Activated CD8-positive, alpha-beta memory T cell treated with anti-CD3 and anti-CD28 coated beads for 4 hours (primary cell): Measurements from ENCODE around the gene CFAP77.

ENCODE experiments used
- DNase-seq, 2 donors: peaks; one replicate each; pipeline ENCODE4 v3.0.0-alpha.2; 2020; ENCODE audit warnings: low read depth in 2 of 2

CFAP77 gene

GRCh38 chr9:132517815-132518550 is 108.0 kb downstream of the CFAP77 start:
- no peak for DNase-seq

GRCh38 chr9:132518626-132519025 is 108.6 kb downstream of the CFAP77 start:
- DNase-seq, result no peak

GRCh38 chr9:132519033-132519432 is 109.0 kb downstream of the CFAP77 start:
- no peak for DNase-seq

GRCh38 chr9:132520612-132521011 is 110.6 kb downstream of the CFAP77 start:
- no peak for DNase-seq

GRCh38 chr9:132525308-132526023 is 115.5 kb downstream of the CFAP77 start:
- no peak for DNase-seq

- no peak for DNase-seq
Observed at GRCh38 chr9:132531195-132531594, 121.2 kb downstream of the CFAP77 start.

- DNase-seq, result no peak
Observed at GRCh38 chr9:132531710-132532570, 121.9 kb downstream of the CFAP77 start.

GRCh38 chr9:132534832-132535231 is 124.8 kb downstream of the CFAP77 start:
- DNase-seq, result no peak

- DNase-seq, result no peak
Observed at GRCh38 chr9:132536124-132536523, 126.1 kb downstream of the CFAP77 start.

- DNase-seq, result no peak
Observed at GRCh38 chr9:132537352-132537751, 127.3 kb downstream of the CFAP77 start.

GRCh38 chr9:132538071-132538470 is 128.1 kb downstream of the CFAP77 start:
- no peak for DNase-seq

- no peak for DNase-seq
Observed at GRCh38 chr9:132539096-132539495, 129.1 kb downstream of the CFAP77 start.

- DNase-seq, result no peak
Observed at GRCh38 chr9:132541051-132541450, 131.0 kb downstream of the CFAP77 start.

GRCh38 chr9:132541870-132542830 is 132.1 kb downstream of the CFAP77 start:
- no peak for DNase-seq

- no peak for DNase-seq
Observed at GRCh38 chr9:132543251-132543650, 133.2 kb downstream of the CFAP77 start.

- no peak for DNase-seq
Observed at GRCh38 chr9:132543960-132544359, 133.9 kb downstream of the CFAP77 start.

- DNase-seq, result no peak
Observed at GRCh38 chr9:132545578-132545977, 135.6 kb downstream of the CFAP77 start.

GRCh38 chr9:132546148-132547051 is 136.4 kb downstream of the CFAP77 start:
- no peak for DNase-seq

GRCh38 chr9:132547052-132547431 is 137.0 kb downstream of the CFAP77 start:
- DNase-seq, result no peak

- no peak for DNase-seq
Observed at GRCh38 chr9:132547436-132547835, 137.4 kb downstream of the CFAP77 start.
